Liver (tissue), 9 donors: Measurements from ENCODE around the gene PTPN20. TPM values are rescaled to one million over a fixed set of nuclear protein-coding genes. Genes with fewer than 3 reads are reported as not detected.

Experiments
- DNase-seq: peaks from one replicate; pipeline ENCODE4 v3.0.0-alpha.2; 2017; ENCODE audit warnings: low spot score
- H3K27ac ChIP-seq, 2 donors: one replicate each; pipeline ENCODE4 v1.7.0; 2013; ENCODE audit warnings: inconsistent platforms in 2 of 2, low read length in 2 of 2, control low read depth in 1 of 2, low read depth in 1 of 2, mild to moderate bottlenecking in 1 of 2
- H3K27me3 ChIP-seq, 4 donors: one replicate each; pipeline versions ENCODE4 v1.6.1 to v1.7.0; 2013; ENCODE audit warnings: low read length in 3 of 4, inconsistent platforms in 1 of 4, mild to moderate bottlenecking in 1 of 4, moderate library complexity in 1 of 4; ENCODE audit not compliant: control insufficient read depth in 4 of 4, insufficient read depth in 4 of 4
- H3K36me3 ChIP-seq, 4 donors: one replicate each; pipeline versions ENCODE4 v1.6.1 to v1.7.0; 2013; ENCODE audit warnings: low read length in 3 of 4, mild to moderate bottlenecking in 3 of 4, low read depth in 1 of 4, moderate library complexity in 1 of 4; ENCODE audit not compliant: control insufficient read depth in 4 of 4, insufficient read depth in 3 of 4
- H3K4me1 ChIP-seq, 4 donors: one replicate each; pipeline versions ENCODE4 v1.6.1 to v1.7.0; 2013; ENCODE audit warnings: low read length in 3 of 4, mild to moderate bottlenecking in 3 of 4, moderate library complexity in 1 of 4; ENCODE audit not compliant: control insufficient read depth in 4 of 4, insufficient read depth in 4 of 4
- H3K4me3 ChIP-seq, 3 donors: one replicate each; pipeline versions ENCODE4 v1.6.1 to v1.7.0; 2013; ENCODE audit warnings: low read length in 3 of 3, control low read depth in 1 of 3, low read depth in 1 of 3, mild to moderate bottlenecking in 1 of 3
- H3K9ac ChIP-seq, 2 donors: one replicate each; pipeline ENCODE4 v1.7.0; 2013; ENCODE audit warnings: low read length in 2 of 2, mild to moderate bottlenecking in 2 of 2, moderate library complexity in 2 of 2, control low read depth in 1 of 2, low read depth in 1 of 2
- H3K9me3 ChIP-seq, 4 donors: one replicate each; pipeline versions ENCODE4 v1.6.1 to v1.7.0; 2013; ENCODE audit warnings: low read length in 3 of 4; ENCODE audit not compliant: control insufficient read depth in 4 of 4
- FOXA1 ChIP-seq: IDR thresholded peaks from 2 replicates; pipeline ENCODE4 v1.6.1; 2016; ENCODE audit warnings: antibody characterized with exemption
- FOXA2 ChIP-seq: IDR thresholded peaks from 2 replicates; pipeline ENCODE4 v1.6.1; 2016; ENCODE audit warnings: antibody characterized with exemption
- GABPA ChIP-seq, 2 donors: IDR thresholded peaks in 1 of 2; conservative IDR thresholded peaks in 1 of 2; 2 replicates each; pipeline ENCODE4 v1.6.1; 2016; ENCODE audit warnings: antibody characterized with exemption in 2 of 2, mild to moderate bottlenecking in 1 of 2, moderate library complexity in 1 of 2
- RAD21 ChIP-seq, 2 donors: IDR thresholded peaks; 2 replicates each; pipeline ENCODE4 v1.6.1; 2016; ENCODE audit warnings: antibody characterized with exemption in 2 of 2, mild to moderate bottlenecking in 2 of 2
- SP1 ChIP-seq: IDR thresholded peaks from 2 replicates; pipeline ENCODE4 v1.6.1; 2018; ENCODE audit warnings: antibody characterized with exemption, mild to moderate bottlenecking
- TAF1 ChIP-seq: conservative IDR thresholded peaks from 2 replicates; pipeline ENCODE4 v1.6.1; 2016; ENCODE audit warnings: antibody characterized with exemption, mild to moderate bottlenecking
- YY1 ChIP-seq: IDR thresholded peaks from 2 replicates; pipeline ENCODE4 v1.6.1; 2016; ENCODE audit warnings: antibody characterized with exemption, mild to moderate bottlenecking
- WGBS: extraction: QIAGEN DNeasy Blood & Tissue Kit; methylation state at CpG from one replicate; pipeline ENCODE4 v1.1.7; 2013; 5-methylcytosine and 5-hydroxymethylcytosine counted together
- polyA plus RNA-seq, 2 donors: library from polyadenylated mRNA; stranded (reverse) in 1 of 2; unstranded in 1 of 2; fragments of 200-250 nt in 1 of 2; fragments of >200 nt in 1 of 2; fragmentation: Nextera tagmentation in 1 of 2; extraction: Ambion mirVana in 1 of 2; gene quantifications; one replicate each; pipeline versions ENCODE4 v1.2.1 to v1.2.3, GENCODE V29; 2013 to 2015
- total RNA-seq, 2 donors: library from RNA; depleted of rRNA; stranded (reverse); fragments of >200 nt; gene quantifications; one replicate each; pipeline ENCODE4 v1.2.3, GENCODE V29; 2014
- TF ChIP-seq, protein P1 (sequence below): fragments of 150-350 bp; IDR thresholded peaks from 2 replicates; pipeline ENCODE4 v1.5.1; 2017; ENCODE audit warnings: improper control_type of control experiment, low read depth, low read length; ENCODE audit not compliant: missing input control
- TF ChIP-seq, protein P2 (sequence below): IDR thresholded peaks from 2 replicates; pipeline ENCODE4 v1.6.1; 2016; ENCODE audit warnings: antibody characterized with exemption, mild to moderate bottlenecking
- donor health status: healthy.
- donor health status: healthy.
- donor health status: healthy.
- donor health status: healthy.
- donor health status: healthy.

The PTPN20 gene
- total and polyA plus RNA-seq, 4 donors = 0.28 to 1.4 (median 0.80) TPM

DNA sequence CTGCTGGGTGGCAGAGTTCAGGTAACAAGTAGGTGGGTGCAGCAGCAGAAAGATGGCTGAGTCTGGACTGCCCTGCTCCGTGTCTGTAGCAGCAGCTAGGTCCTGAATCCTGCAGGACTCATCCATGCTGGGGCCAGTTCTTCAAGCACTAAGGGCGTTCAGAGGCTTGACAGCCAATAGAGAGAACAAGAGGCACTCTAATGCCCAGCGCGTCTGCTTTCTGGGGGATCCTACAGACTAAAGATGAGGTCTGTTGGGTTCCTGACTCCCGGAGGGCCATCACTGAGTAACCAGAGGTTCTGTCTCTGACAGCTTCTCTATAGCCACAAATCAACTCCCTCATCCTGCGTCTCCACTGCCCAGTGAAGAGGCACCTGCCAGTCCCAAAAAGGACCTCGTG is 125.5 kb downstream of the PTPN20 start:
- 86% methylated on average over 7 of the region's 7 CpGs for WGBS
- no peak overlapping the region for H3K4me3 ChIP-seq
- H3K27me3 ChIP-seq = peaks cover 0 to 7% (median 0%) of the 10 kb centered on the region in 4 donors
- H3K9ac ChIP-seq = no peak overlapping the region
- no peak overlapping the region for H3K27ac ChIP-seq
- H3K9me3 ChIP-seq = no peaks in the 10 kb centered on the region
- TF ChIP-seq GABPA (IDR thresholded peaks at IDR 0.05 in 1 of 2, conservative IDR thresholded peaks at IDR 0.05 in 1 of 2) (no peak), TAF1 (no peak), FOXA2 (no peak)
- TF ChIP-seq, protein P1, sequence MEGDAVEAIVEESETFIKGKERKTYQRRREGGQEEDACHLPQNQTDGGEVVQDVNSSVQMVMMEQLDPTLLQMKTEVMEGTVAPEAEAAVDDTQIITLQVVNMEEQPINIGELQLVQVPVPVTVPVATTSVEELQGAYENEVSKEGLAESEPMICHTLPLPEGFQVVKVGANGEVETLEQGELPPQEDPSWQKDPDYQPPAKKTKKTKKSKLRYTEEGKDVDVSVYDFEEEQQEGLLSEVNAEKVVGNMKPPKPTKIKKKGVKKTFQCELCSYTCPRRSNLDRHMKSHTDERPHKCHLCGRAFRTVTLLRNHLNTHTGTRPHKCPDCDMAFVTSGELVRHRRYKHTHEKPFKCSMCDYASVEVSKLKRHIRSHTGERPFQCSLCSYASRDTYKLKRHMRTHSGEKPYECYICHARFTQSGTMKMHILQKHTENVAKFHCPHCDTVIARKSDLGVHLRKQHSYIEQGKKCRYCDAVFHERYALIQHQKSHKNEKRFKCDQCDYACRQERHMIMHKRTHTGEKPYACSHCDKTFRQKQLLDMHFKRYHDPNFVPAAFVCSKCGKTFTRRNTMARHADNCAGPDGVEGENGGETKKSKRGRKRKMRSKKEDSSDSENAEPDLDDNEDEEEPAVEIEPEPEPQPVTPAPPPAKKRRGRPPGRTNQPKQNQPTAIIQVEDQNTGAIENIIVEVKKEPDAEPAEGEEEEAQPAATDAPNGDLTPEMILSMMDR = no peak
- DNase-seq = no peak
- H3K36me3 ChIP-seq = no peaks in the 10 kb centered on the region
- no peaks in the 10 kb centered on the region for H3K4me1 ChIP-seq

GRCh38 chr10:47037654-47038425 is 126.6 kb downstream of the PTPN20 start:
- 83% methylated on average over 10 of the region's 10 CpGs for WGBS
- peaks cover 0 to 7% (median 0%) of the 10 kb centered on the region in 4 donors for H3K27me3 ChIP-seq
- no peaks in the 10 kb centered on the region for H3K4me1 ChIP-seq
- DNase-seq = no peak
- TF ChIP-seq FOXA1 (no peak), RAD21 (IDR thresholded peaks at IDR 0.05) (no peak), SP1 (no peak), YY1 (no peak)
- TF ChIP-seq, protein P2, sequence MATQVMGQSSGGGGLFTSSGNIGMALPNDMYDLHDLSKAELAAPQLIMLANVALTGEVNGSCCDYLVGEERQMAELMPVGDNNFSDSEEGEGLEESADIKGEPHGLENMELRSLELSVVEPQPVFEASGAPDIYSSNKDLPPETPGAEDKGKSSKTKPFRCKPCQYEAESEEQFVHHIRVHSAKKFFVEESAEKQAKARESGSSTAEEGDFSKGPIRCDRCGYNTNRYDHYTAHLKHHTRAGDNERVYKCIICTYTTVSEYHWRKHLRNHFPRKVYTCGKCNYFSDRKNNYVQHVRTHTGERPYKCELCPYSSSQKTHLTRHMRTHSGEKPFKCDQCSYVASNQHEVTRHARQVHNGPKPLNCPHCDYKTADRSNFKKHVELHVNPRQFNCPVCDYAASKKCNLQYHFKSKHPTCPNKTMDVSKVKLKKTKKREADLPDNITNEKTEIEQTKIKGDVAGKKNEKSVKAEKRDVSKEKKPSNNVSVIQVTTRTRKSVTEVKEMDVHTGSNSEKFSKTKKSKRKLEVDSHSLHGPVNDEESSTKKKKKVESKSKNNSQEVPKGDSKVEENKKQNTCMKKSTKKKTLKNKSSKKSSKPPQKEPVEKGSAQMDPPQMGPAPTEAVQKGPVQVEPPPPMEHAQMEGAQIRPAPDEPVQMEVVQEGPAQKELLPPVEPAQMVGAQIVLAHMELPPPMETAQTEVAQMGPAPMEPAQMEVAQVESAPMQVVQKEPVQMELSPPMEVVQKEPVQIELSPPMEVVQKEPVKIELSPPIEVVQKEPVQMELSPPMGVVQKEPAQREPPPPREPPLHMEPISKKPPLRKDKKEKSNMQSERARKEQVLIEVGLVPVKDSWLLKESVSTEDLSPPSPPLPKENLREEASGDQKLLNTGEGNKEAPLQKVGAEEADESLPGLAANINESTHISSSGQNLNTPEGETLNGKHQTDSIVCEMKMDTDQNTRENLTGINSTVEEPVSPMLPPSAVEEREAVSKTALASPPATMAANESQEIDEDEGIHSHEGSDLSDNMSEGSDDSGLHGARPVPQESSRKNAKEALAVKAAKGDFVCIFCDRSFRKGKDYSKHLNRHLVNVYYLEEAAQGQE = no peak
- TF ChIP-seq, protein P1 = no peak
- H3K36me3 ChIP-seq = no peaks in the 10 kb centered on the region
- no peak overlapping the region for H3K9ac ChIP-seq
- H3K27ac ChIP-seq = no peak overlapping the region
- no peak overlapping the region for H3K4me3 ChIP-seq
- H3K9me3 ChIP-seq = no peaks in the 10 kb centered on the region
